HCT116 (cell line): ENCODE data around the gene NARF. TPM values are rescaled to one million over a fixed set of nuclear protein-coding genes. Genes with fewer than 3 reads are reported as not detected.

Experiments used
- ATAC-seq: fragments of 200-7000 bp; cut with Tn5 transposase; 2 replicates; pipeline ENCODE4 v1.9.1; 2020; ENCODE audit warnings: mild to moderate bottlenecking, moderate library complexity
- BruUV-seq: library from RNA; stranded (reverse); fragments of 400-500 nt; replicated peaks from 2 replicates; lab custom pipeline; 2021; lab: Mats Ljungman, UMichigan
- CTCF ChIA-PET: fragments of 300-600 bp; sonication (Branson Sonifier 250); formaldehyde crosslinking; loops from one replicate; lab custom pipeline; 2021; ENCODE audit warnings: antibody characterized with exemption; lab: Charles Lee
- POLR2A ChIA-PET: fragments of 300-600, 350-600 bp; sonication (Branson Sonifier 250); formaldehyde crosslinking; loops from one replicate; lab custom pipeline; 2021; ENCODE audit warnings: antibody characterized with exemption; lab: Charles Lee
- RAD21 ChIA-PET, 2 experiments: fragments of 300-600 bp; sonication (Branson Sonifier 250); formaldehyde crosslinking; loops; one replicate each; lab custom pipeline; 2023; ENCODE audit warnings: low total read pairs in 2 of 2; ENCODE audit not compliant: uncharacterized antibody in 2 of 2, unreplicated experiment in 2 of 2, low non-redundant PET in 1 of 2; lab: Charles Lee
- DNase-seq: peaks from one replicate; pipeline ENCODE4 v3.0.0-alpha.2; 2010; ENCODE audit warnings: low read depth, low spot score
- H2AFZ ChIP-seq: fragments of 200-600 bp; shearing (Covaris generic), sonication (generic); 2 replicates; pipeline ENCODE4 v1.6.1; 2017; ENCODE audit warnings: low read depth, mixed run types, mixed read lengths, antibody characterized with exemption, low read length; ENCODE audit not compliant: poor library complexity, severe bottlenecking
- H3K27ac ChIP-seq: 2 replicates; pipeline ENCODE4 v1.5.1; 2012; ENCODE audit warnings: low read depth, low read length
- H3K27me3 ChIP-seq: fragments of 200-600 bp; sonication (generic); 2 replicates; pipeline ENCODE4 v1.6.1; 2016; ENCODE audit warnings: mixed run types, low read length, mixed read lengths; ENCODE audit not compliant: insufficient read depth
- H3K36me3 ChIP-seq, 2 experiments: fragments of 200-500 bp in 1 of 2; fragments of 200-600 bp in 1 of 2; sonication (Bioruptor generic) in 1 of 2; sonication (generic) in 1 of 2; 2 replicates each; pipeline versions ENCODE4 v1.5.1 to v1.6.1; 2014 to 2016; ENCODE audit warnings: low read length in 2 of 2, inconsistent platforms in 1 of 2, mixed read lengths in 1 of 2, mixed run types in 1 of 2; ENCODE audit not compliant: insufficient read depth in 2 of 2, control insufficient read depth in 1 of 2
- H3K4me1 ChIP-seq, 2 experiments: fragments of 200-600 bp in 1 of 2; sonication (generic) in 1 of 2; 2 replicates each; pipeline versions ENCODE4 v1.5.1 to v1.6.1; 2012 to 2017; ENCODE audit warnings: low read length in 2 of 2, inconsistent platforms in 1 of 2, mild to moderate bottlenecking in 1 of 2, mixed read lengths in 1 of 2, mixed run types in 1 of 2, moderate library complexity in 1 of 2; ENCODE audit not compliant: insufficient read depth in 2 of 2, control insufficient read depth in 1 of 2
- H3K4me2 ChIP-seq: fragments of 200-600 bp; sonication (generic); 2 replicates; pipeline ENCODE4 v1.6.1; 2017; ENCODE audit warnings: mixed run types, low read length, mixed read lengths
- H3K4me3 ChIP-seq, 2 experiments: fragments of 200-600 bp in 1 of 2; sonication (generic) in 1 of 2; replicated peaks in 1 of 2; 2 replicates each; pipeline ENCODE4 v1.5.1; 2011 to 2016; ENCODE audit warnings: low read length in 2 of 2, control low read depth in 1 of 2, low read depth in 1 of 2, mild to moderate bottlenecking in 1 of 2, mixed read lengths in 1 of 2, mixed run types in 1 of 2
- H3K79me2 ChIP-seq: fragments of 200-600 bp; sonication (generic); 2 replicates; pipeline ENCODE4 v1.6.1; 2017; ENCODE audit warnings: mild to moderate bottlenecking, mixed run types, low read length, moderate library complexity, mixed read lengths; ENCODE audit not compliant: insufficient read depth
- H3K9ac ChIP-seq: fragments of 200-600 bp; sonication (generic); 2 replicates; pipeline ENCODE4 v1.6.1; 2016; ENCODE audit warnings: low read length, mixed read lengths
- H3K9me2 ChIP-seq: fragments of 200-600 bp; sonication (generic), shearing (Covaris generic); 2 replicates; pipeline ENCODE4 v1.6.1; 2017; ENCODE audit warnings: mixed run types, mild to moderate bottlenecking, moderate library complexity; ENCODE audit not compliant: insufficient read depth
- H3K9me3 ChIP-seq, 2 experiments: fragments of 200-500 bp in 1 of 2; fragments of 200-600 bp in 1 of 2; sonication (Bioruptor generic) in 1 of 2; sonication (generic) in 1 of 2; 2 replicates each; pipeline ENCODE4 v1.6.1; 2014 to 2017; ENCODE audit warnings: low read length in 2 of 2, mixed read lengths in 2 of 2, inconsistent platforms in 1 of 2, low read depth in 1 of 2, mild to moderate bottlenecking in 1 of 2, mixed run types in 1 of 2, moderate library complexity in 1 of 2; ENCODE audit not compliant: control insufficient read depth in 1 of 2, insufficient read depth in 1 of 2
- H4K20me1 ChIP-seq: fragments of 200-600 bp; sonication (generic), shearing (Covaris generic); 2 replicates; pipeline ENCODE4 v1.6.1; 2017; ENCODE audit warnings: mixed run types, mild to moderate bottlenecking, moderate library complexity; ENCODE audit not compliant: insufficient read depth
- CBX3 ChIP-seq: IDR thresholded peaks from 2 replicates; pipeline ENCODE4 v1.6.1; 2012; ENCODE audit warnings: low read depth
- ELF1 ChIP-seq: IDR thresholded peaks from 2 replicates; pipeline ENCODE4 v1.6.1; 2012; ENCODE audit warnings: low read depth, borderline replicate concordance
- EZH2 ChIP-seq: fragments of 200-600 bp; sonication (generic); IDR thresholded peaks from 2 replicates; pipeline ENCODE4 v1.6.1; 2017; ENCODE audit warnings: antibody characterized with exemption, mixed run types
- EZH2phosphoT487 ChIP-seq: fragments of 200-600 bp; IDR thresholded peaks from 2 replicates; pipeline ENCODE4 v1.6.1; 2018; ENCODE audit warnings: antibody characterized with exemption, borderline replicate concordance
- MAX ChIP-seq: IDR thresholded peaks from 2 replicates; pipeline ENCODE4 v1.6.1; 2012
- POLR2A ChIP-seq: IDR thresholded peaks from 2 replicates; pipeline ENCODE4 v1.7.0; 2011; ENCODE audit warnings: borderline replicate concordance; ENCODE audit not compliant: insufficient read depth, insufficient read length; ENCODE audit errors: extremely low read depth
- POLR2AphosphoS5 ChIP-seq: IDR thresholded peaks from 2 replicates; pipeline ENCODE4 v1.6.1; 2011; ENCODE audit warnings: mild to moderate bottlenecking, low read depth, low read length, moderate library complexity
- RAD21 ChIP-seq: IDR thresholded peaks from 2 replicates; pipeline ENCODE4 v1.6.1; 2012; ENCODE audit warnings: low read depth, mild to moderate bottlenecking
- SIN3A ChIP-seq: IDR thresholded peaks from 2 replicates; pipeline ENCODE4 v1.6.1; 2012; ENCODE audit warnings: low read depth
- SP1 ChIP-seq: IDR thresholded peaks from 2 replicates; pipeline ENCODE4 v1.6.1; 2012; ENCODE audit warnings: low read depth
- SRF ChIP-seq: IDR thresholded peaks from 2 replicates; pipeline ENCODE4 v1.6.1; 2012; ENCODE audit warnings: low read depth
- TCF7L2 ChIP-seq: IDR thresholded peaks from 2 replicates; pipeline ENCODE4 v1.7.0; 2011; ENCODE audit warnings: borderline replicate concordance, inconsistent platforms; ENCODE audit not compliant: insufficient read depth, insufficient read length; ENCODE audit errors: extremely low read depth
- YY1 ChIP-seq: IDR thresholded peaks from 2 replicates; pipeline ENCODE4 v1.6.1; 2011; ENCODE audit warnings: low read length, low read depth, moderate library complexity, mild to moderate bottlenecking; ENCODE audit not compliant: insufficient replicate concordance; ENCODE audit errors: extremely low read depth
- ZBTB33 ChIP-seq: IDR thresholded peaks from 2 replicates; pipeline ENCODE4 v1.6.1; 2011; ENCODE audit warnings: mild to moderate bottlenecking, low read length, moderate library complexity; ENCODE audit not compliant: insufficient replicate concordance; ENCODE audit errors: extremely low read depth
- ZFX ChIP-seq: fragments of 450-650 bp; IDR thresholded peaks from 2 replicates; pipeline ENCODE4 v1.6.1; 2017
- ZNF274 ChIP-seq: fragments of 200-500 bp; sonication (Bioruptor generic); IDR thresholded peaks from 2 replicates; pipeline ENCODE4 v1.6.1; 2014; ENCODE audit warnings: mild to moderate bottlenecking, low read depth, low read length, inconsistent platforms
- intact Hi-C: fragments of 100-400 bp; cut with micrococcal nuclease; formaldehyde crosslinking; loops from 2 replicates; pipeline ENCODE4 v1.10.0; 2022
- total RNA-seq: library from RNA; stranded (reverse); gene quantifications from one replicate; pipeline ENCODE4 v1.2.1, GENCODE V29; 2021; ENCODE audit not compliant: unreplicated experiment

Gene NARF
- total RNA-seq, 1 experiment from 2014 or later, result 91.8 TPM

GRCh38 chr17:82518826-82519810, 60.6 kb downstream of the NARF start, which contains the start of gene FOXK2:
TSS of gene FOXK2 (plus strand) at chr17:82519732. CDS start at chr17:82519889, 157 bp downstream.
- TF ChIP-seq ZFX (peak; percentile 99), SIN3A (peak; percentile 77), POLR2A (peak; percentile 43), ZBTB33 (peak; percentile 80), YY1 (peak; percentile 73), SP1 (peak; percentile 96), POLR2AphosphoS5 (peak; percentile 92), MAX (peak; percentile 95), RAD21 (no peak), TCF7L2 (peak; percentile 72), ELF1 (no peak), ZNF274 (no peak), EZH2 (no peak), EZH2phosphoT487 (no peak), SRF (no peak), CBX3 (peak; percentile 85; the same call in 1 of the 2 replicates)
- DNase-seq (peak; percentile 92), ATAC-seq (peak; percentile 99)
- Histone ChIP-seq H3K9me3 (peaks cover 0 to 7% of the 10 kb centered on the region in 2 experiments; a peak in 1 of 4 replicates), H3K27ac (peak within 1 kb of the TSS; percentile 96), H4K20me1 (peaks cover 19% of the 10 kb centered on the region; the same call in 1 of the 2 replicates), H3K9ac (peak within 1 kb of the TSS; percentile 78), H3K27me3 (no peaks in the 10 kb centered on the region), H3K79me2 (peaks cover 43% of the 10 kb centered on the region), H3K36me3 (no peaks in the 10 kb centered on the region; a peak in 1 of 4 replicates), H3K4me1 (peaks cover 7 to 35% of the 10 kb centered on the region in 2 experiments), H3K4me3 (peak within 1 kb of the TSS; percentile 71 to 96), H3K9me2 (no peaks in the 10 kb centered on the region), H3K4me2 (peak within 1 kb of the TSS; percentile 92), H2AFZ (no peak within 1 kb of the TSS)
- ChIA-PET RAD21 (no interaction called here), CTCF (interaction anchor here (1.1 kb wide), 1 partner anchor 35 kb away, joined by 3 read pairs; no protein-coding TSS in a partner anchor), POLR2A (interaction anchor here (0.6 to 1.9 kb wide), 6 partner anchors 18 to 226 kb away, joined by 3 to 5 read pairs (median 3); no protein-coding TSS in a partner anchor)
- no TSS peak for BruUV-seq
- intact Hi-C loops, result no loop called here
